ENCODE measurements around the gene RILPL2.

DNA sequence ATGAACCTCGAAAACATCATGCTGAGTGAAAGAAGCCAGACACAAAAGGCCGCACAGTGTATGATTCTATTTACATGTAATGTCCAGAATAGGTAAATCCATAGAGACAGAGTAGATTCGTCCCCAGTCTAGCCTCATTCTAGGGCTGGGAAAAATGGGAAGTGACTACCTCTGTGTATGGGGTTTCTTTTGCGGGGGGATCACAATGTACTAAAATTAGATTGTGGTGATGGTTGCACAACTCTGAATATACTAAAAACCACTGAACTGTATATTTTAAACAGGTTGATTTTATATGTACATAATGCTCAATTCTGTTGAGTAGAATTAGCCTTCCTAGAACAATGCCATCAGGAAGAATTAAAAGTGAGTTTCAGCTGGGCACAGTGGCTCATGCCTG is 6.3 kb upstream of the RILPL2 start:
- TF ChIP-seq, protein P1, sequence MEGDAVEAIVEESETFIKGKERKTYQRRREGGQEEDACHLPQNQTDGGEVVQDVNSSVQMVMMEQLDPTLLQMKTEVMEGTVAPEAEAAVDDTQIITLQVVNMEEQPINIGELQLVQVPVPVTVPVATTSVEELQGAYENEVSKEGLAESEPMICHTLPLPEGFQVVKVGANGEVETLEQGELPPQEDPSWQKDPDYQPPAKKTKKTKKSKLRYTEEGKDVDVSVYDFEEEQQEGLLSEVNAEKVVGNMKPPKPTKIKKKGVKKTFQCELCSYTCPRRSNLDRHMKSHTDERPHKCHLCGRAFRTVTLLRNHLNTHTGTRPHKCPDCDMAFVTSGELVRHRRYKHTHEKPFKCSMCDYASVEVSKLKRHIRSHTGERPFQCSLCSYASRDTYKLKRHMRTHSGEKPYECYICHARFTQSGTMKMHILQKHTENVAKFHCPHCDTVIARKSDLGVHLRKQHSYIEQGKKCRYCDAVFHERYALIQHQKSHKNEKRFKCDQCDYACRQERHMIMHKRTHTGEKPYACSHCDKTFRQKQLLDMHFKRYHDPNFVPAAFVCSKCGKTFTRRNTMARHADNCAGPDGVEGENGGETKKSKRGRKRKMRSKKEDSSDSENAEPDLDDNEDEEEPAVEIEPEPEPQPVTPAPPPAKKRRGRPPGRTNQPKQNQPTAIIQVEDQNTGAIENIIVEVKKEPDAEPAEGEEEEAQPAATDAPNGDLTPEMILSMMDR (IDR thresholded peaks at IDR 0.05; ENCODE audit: poor library complexity): no peak
- TF ChIP-seq EZH2phosphoT487 (IDR thresholded peaks at IDR 0.05; ENCODE audit: low read depth, severe bottlenecking, unreplicated experiment): no peak
- no peak for TF ChIP-seq EZH2 (IDR thresholded peaks at IDR 0.05; ENCODE audit: borderline replicate concordance)
